H54 (cell line): Measurements from ENCODE around the gene DAPK1.
"Not testable (repeated sequence)": the region's sequence is repeated elsewhere in the genome, so short reads cannot be mapped to it uniquely, and the experiment has no call there.

Source experiments
- DNase-seq: peaks from one replicate; pipeline ENCODE4 v3.0.0; 2011; ENCODE audit warnings: low spot score, mixed read lengths; ENCODE audit not compliant: insufficient read length
- FAIRE-seq: peaks from 3 replicates; lab custom pipeline; 2011; peaks lifted over from hg19 to GRCh38; lab: Jason Lieb, UNC
- POLR2A ChIP-seq: IDR thresholded peaks from 2 replicates; pipeline ENCODE4 v1.6.1; 2011; ENCODE audit warnings: low read depth, mild to moderate bottlenecking, low read length

The DAPK1 gene

DNA sequence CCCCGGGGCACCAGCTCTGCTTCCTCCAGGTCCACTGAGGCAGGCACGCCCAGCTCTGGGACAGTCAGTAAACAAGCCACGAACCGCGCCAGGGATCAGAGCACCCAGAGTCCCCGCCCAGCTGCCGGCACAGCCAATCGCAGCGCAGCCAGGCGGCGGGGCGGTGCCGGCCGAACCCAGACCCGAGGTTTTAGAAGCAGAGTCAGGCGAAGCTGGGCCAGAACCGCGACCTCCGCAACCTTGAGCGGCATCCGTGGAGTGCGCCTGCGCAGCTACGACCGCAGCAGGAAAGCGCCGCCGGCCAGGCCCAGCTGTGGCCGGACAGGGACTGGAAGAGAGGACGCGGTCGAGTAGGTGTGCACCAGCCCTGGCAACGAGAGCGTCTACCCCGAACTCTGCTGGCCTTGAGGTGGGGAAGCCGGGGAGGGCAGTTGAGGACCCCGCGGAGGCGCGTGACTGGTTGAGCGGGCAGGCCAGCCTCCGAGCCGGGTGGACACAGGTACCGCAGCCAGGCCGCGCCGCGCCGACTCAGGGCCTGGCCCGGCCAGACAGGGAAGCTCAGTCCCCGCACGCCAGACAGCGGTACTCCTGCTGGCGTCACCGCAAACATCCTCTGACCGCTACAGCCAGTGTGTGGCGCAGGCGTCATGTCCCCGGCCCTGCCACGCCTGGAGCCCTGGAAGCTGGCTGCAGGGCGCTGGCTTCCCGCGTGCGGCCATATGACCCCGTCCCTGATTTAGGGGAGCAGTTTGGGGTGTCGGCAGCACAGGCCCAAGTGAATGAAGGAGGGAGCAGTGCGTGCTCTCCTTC lies 228.4 kb downstream of the DAPK1 start, which contains the start of gene CTSL:
CTSL (plus strand) TSS at position 220 of the 810 bp plus-strand sequence. CDS start 1,485 bp downstream, outside the sequence.
- FAIRE-seq (no peak), DNase-seq (peak; percentile 93)
- TF ChIP-seq POLR2A, result peak; percentile 93

DNA sequence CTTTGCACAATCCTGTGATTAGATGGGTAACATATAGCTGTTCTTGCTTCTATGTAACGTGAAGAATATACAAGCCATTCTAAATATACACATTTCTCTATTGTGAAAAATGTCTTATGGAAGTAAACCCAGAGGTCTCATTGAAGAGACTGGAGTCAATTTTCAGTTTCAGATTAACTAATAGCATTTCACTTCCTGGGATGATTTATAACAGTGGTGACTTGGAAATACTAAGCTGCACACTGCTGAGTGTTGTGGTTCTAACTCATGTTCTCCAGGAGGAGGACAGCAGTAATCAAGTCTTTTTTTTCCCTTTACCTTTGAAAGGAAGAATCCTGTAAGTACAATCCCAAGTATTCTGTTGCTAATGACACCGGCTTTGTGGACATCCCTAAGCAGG lies 231.6 kb downstream of the DAPK1 start:
- DNase-seq (no peak), FAIRE-seq (no peak)
- TF ChIP-seq POLR2A, result no peak

DNA sequence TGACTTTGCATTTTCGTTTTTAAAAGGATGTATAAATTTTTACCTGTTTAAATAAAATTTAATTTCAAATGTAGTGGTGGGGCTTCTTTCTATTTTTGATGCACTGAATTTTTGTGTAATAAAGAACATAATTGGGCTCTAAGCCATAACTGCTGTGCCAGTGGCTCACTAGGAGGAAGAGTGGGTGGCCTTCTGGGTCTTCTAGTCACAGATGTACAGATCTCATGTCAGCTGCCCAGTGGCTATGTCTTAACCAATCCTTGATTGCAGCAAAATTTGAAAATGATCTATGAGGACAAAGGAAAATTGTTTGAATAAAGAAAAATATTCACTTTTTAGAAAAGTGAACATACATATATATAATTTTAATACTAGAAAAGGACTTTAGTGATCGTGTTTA lies 233.7 kb downstream of the DAPK1 start:
- no peak for TF ChIP-seq POLR2A
- no peak for FAIRE-seq
- DNase-seq, result no peak

GRCh38 chr9:87732344-87732743 lies 234.7 kb downstream of the DAPK1 start:
- no peak for TF ChIP-seq POLR2A
- FAIRE-seq, result no peak

GRCh38 chr9:87732756-87733155 lies 235.1 kb downstream of the DAPK1 start:
- no peak for FAIRE-seq
- no peak for TF ChIP-seq POLR2A
- no peak for DNase-seq

More at GRCh38 chr9:87732344-87732743, 234.7 kb downstream of the DAPK1 start:
- no peak for DNase-seq

- TF ChIP-seq POLR2A, result no peak
- DNase-seq, result no peak
- no peak for FAIRE-seq
Measured at GRCh38 chr9:87733273-87734052, 235.8 kb downstream of the DAPK1 start.

- no peak for DNase-seq
- FAIRE-seq, result no peak
- no peak for TF ChIP-seq POLR2A
Measured at GRCh38 chr9:87734106-87734505, 236.4 kb downstream of the DAPK1 start.

- DNase-seq, result no peak
- no peak for TF ChIP-seq POLR2A
- FAIRE-seq, result no peak
Measured at GRCh38 chr9:87739546-87739945, 241.9 kb downstream of the DAPK1 start.

DNA sequence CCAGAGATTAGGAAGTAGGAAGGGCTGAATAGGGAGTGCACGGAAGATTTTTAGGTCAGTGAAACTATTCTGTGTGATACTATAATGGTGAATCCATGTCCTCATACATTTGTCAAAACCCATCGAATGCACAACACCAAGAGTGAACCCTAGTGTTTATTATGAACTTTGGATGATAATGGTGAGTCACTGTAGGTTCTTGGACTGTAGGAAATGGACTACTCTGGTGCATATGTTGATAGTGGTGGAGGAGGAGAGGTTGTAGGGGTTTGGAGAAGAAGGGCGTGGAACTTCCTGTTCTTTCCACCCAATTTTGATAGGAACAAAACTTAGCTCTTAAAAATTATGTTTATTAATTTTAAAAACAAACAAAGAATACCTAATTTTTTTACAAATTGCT lies 242.5 kb downstream of the DAPK1 start:
- no peak for FAIRE-seq
- TF ChIP-seq POLR2A, result no peak
- DNase-seq, result no peak

- no peak for DNase-seq
- FAIRE-seq, result no peak
- no peak for TF ChIP-seq POLR2A
Measured at GRCh38 chr9:87741326-87741725, 243.7 kb downstream of the DAPK1 start.

DNA sequence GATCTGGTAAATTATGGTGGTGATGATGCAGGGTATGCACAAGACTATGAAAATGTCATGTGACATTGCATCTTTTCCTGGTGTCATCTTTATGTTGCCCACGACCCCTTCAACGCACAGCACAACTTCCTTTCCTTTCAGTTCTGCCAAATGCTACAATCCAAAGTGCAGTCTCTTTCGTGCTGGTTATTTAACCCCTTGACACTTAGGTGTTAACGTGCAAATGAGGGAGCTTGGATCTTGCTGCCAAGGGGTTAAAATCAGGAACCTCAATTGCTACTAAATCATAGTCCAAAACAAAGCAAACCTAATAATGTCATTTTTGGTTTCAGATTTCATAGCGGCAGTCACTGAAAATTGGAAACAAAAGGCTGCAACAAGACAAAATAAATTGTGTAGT lies 244.2 kb downstream of the DAPK1 start:
- DNase-seq (no peak), FAIRE-seq (no peak)
- TF ChIP-seq POLR2A, result no peak

DNA sequence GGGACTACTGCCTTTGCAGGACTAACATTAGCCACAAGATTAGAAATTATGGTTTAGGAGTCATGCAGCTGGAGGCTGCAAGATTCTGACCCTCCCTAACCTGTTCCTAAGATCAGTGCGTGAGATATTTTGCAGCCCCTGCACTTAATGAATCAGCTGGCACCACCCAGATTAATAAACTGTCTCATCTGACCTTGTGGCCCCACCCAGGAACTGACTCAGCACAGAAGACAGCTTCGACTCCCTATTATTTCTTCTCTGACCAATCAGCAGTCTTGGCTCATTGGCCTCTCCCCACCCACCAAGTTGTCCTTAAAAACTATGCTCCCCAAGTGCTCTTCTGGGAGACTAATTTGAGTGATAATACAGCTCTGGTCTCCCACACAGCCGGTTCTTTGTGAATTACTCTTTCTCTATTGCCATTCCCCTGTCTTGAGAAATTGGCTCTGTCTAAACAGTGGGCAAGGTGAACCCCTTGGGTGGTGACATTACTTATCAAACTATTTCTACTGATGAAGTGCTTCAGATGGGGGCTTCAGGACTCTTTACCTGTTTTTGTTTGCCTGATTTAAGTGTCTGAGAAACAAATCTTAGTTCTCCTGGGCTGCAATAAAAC lies 245.3 kb downstream of the DAPK1 start:
- TF ChIP-seq POLR2A, result no peak
- DNase-seq (no peak), FAIRE-seq (no peak)

DNA sequence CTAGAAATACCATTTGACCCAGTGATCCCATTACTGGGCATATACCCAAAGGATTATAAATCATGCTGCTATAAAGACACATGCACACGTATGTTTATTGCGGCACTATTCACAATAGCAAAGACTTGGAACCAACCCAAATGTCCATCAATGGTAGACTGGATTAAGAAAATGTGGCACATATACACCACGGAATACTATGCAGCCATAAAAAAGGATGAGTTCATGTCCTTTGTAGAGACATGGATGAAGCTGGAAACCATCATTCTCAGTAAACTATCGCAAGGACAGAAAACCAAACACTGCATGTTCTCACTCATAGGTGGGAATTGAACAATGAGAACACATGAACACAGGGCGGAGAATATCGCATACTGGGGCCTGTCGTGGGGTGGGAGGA lies 246.6 kb downstream of the DAPK1 start:
- not testable (repeated sequence) for FAIRE-seq, DNase-seq

GRCh38 chr9:87746186-87746585 lies 248.5 kb downstream of the DAPK1 start:
- FAIRE-seq (no peak), DNase-seq (no peak)
- TF ChIP-seq POLR2A, result no peak
